Left ventricle myocardium inferior (tissue), 1 donor: Measurements from ENCODE around the gene TMCO4. TPM values are rescaled to one million over a fixed set of nuclear protein-coding genes. Genes with fewer than 3 reads are reported as not detected.
A peak's percentile ranks its signal among the peaks of the same experiment; 100 is the strongest.

ENCODE experiments used
- DNase-seq: peaks from one replicate; pipeline ENCODE4 v3.0.0-alpha.2; 2020
- H3K27ac ChIP-seq: fragments of 200-600 bp; replicated peaks from 2 replicates; pipeline ENCODE4 v1.8.0; 2021
- H3K27me3 ChIP-seq: fragments of 200-600 bp; 2 replicates; pipeline ENCODE4 v1.8.0; 2021; ENCODE audit warnings: low read depth
- H3K36me3 ChIP-seq: fragments of 200-600 bp; 2 replicates; pipeline ENCODE4 v1.8.0; 2021
- H3K4me1 ChIP-seq: fragments of 200-600 bp; 2 replicates; pipeline ENCODE4 v1.8.0; 2021
- H3K4me3 ChIP-seq: fragments of 200-600 bp; 2 replicates; pipeline ENCODE4 v1.8.0; 2021; ENCODE audit warnings: mild to moderate bottlenecking, moderate library complexity
- H3K9me3 ChIP-seq: fragments of 200-600 bp; replicated peaks from 2 replicates; pipeline ENCODE4 v1.8.0; 2021
- intact Hi-C: fragments of 100-400 bp; cut with micrococcal nuclease; formaldehyde crosslinking; loops from one replicate; pipeline ENCODE4 v1.11.0; 2022
- total RNA-seq: library from RNA; stranded (reverse); fragmentation: NEBNext Ultra II Directional; extraction: Animal tissue kit (Norgen Biotek cat#: 25700); gene quantifications from one replicate; pipeline ENCODE4 v1.2.1, GENCODE V29; 2021
- TF ChIP-seq, protein P1 (sequence below): fragments of 200-600 bp; IDR thresholded peaks from 2 replicates; pipeline ENCODE4 v1.8.0; 2021; ENCODE audit warnings: antibody characterized with exemption, mild to moderate bottlenecking, borderline replicate concordance
- donor health status: DM: no; HTN: yes; CAD: no; lungs with severe emphysema.

The TMCO4 gene
- total RNA-seq, 1 donor from 2014 or later, result 8.6 TPM

DNA sequence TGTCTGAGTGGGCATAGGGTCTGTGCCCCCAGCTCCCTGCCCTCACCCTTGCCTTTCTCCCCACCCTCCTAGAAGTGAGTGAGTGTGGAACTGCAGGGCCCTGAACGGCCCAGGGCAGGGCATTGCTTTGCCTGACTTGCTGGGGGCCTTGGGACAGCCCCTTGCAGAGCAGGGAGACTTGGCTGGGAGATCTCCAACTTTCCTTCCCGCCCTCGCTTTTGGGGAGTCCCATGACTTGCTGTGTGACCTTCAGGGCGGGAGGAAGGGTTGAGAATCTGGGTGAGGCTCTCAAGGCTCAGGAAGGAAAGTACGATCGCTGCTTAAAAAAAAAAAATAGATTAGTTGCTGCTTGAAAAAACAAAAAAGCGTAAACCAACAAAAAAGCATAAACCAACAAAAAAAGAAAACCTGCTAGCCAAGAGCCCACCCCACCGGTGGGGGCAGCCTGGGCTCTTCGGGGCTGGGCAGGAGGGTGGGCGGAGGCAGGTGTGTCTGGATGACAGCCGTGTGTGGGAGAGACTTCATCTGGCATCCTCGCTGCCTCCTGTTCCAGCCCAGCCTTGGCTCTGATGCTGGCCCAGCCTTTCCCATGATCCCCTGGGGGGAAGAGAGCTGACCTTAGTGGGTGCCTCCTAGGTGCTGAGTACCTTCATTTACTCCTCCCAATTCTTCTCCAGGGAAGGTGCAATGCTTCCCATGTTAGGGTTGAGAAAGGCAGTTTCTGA, 149.1 kb downstream of the TMCO4 start:
- no peaks in the 10 kb centered on the region for H3K27me3 ChIP-seq
- DNase-seq, result no peak
- peak overlapping the region; percentile 40 for H3K4me3 ChIP-seq
- no peaks in the 10 kb centered on the region for H3K36me3 ChIP-seq
- peaks cover 90% of the 10 kb centered on the region for H3K4me1 ChIP-seq
- intact Hi-C loops, result no loop called here
- H3K9me3 ChIP-seq, result no peaks in the 10 kb centered on the region
- peak overlapping the region; percentile 83 for H3K27ac ChIP-seq
- TF ChIP-seq, protein P1, sequence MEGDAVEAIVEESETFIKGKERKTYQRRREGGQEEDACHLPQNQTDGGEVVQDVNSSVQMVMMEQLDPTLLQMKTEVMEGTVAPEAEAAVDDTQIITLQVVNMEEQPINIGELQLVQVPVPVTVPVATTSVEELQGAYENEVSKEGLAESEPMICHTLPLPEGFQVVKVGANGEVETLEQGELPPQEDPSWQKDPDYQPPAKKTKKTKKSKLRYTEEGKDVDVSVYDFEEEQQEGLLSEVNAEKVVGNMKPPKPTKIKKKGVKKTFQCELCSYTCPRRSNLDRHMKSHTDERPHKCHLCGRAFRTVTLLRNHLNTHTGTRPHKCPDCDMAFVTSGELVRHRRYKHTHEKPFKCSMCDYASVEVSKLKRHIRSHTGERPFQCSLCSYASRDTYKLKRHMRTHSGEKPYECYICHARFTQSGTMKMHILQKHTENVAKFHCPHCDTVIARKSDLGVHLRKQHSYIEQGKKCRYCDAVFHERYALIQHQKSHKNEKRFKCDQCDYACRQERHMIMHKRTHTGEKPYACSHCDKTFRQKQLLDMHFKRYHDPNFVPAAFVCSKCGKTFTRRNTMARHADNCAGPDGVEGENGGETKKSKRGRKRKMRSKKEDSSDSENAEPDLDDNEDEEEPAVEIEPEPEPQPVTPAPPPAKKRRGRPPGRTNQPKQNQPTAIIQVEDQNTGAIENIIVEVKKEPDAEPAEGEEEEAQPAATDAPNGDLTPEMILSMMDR, result no peak

DNA sequence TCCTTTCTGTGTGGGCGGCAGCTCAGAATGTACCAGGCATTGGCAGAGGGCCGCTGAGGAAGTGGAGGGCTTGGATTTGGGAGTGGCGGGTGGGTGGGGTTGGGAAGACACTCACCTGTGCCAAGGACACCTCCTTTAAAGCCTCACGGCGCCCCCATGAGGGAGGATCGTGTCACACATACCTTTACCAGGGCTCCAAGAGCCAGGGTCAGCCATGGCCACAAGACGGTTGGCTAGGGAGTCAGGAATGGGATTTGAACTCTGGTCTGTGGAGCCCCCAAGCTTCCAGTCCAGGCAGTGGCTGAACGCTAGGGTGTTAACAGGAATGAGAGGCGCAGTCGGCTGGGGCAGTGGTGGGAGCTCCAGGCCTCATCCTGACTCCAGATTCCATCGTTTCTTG, 151.0 kb downstream of the TMCO4 start:
- no peak for DNase-seq
- Histone ChIP-seq H3K4me3 (no peak overlapping the region), H3K9me3 (no peaks in the 10 kb centered on the region), H3K4me1 (peaks cover 91% of the 10 kb centered on the region), H3K27me3 (no peaks in the 10 kb centered on the region), H3K36me3 (no peaks in the 10 kb centered on the region), H3K27ac (peak overlapping the region; percentile 92)
- intact Hi-C loops, result loop anchor here (5.0 kb wide), 1 partner anchor 301 kb away; no protein-coding TSS in a partner anchor
- TF ChIP-seq, protein P1, result peak; percentile 31

DNA sequence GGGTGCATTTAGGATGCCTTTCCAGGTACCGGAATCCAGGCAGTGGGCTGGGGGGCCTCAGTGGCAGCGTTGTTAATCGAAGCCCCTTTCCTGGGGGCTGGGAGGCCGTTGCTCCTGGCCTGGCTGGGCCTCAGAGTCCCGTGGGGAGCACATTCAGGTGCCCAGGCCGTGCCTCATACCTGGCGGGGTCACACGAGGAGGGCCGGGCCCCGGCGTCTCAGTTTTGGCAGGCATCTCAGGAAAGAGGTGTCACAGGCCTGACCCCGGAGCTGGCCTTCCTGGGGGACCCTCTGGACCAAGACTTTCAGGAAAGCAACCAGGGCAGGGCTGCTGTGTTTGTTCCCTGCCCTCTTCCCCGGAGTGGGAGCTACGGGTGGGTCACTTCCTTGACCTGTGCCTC, 151.5 kb downstream of the TMCO4 start:
- TF ChIP-seq, protein P1, result no peak
- no peaks in the 10 kb centered on the region for H3K9me3 ChIP-seq
- peak overlapping the region; percentile 87 for H3K4me3 ChIP-seq
- peaks cover 91% of the 10 kb centered on the region for H3K4me1 ChIP-seq
- peaks cover 2% of the 10 kb centered on the region for H3K27me3 ChIP-seq
- H3K36me3 ChIP-seq, result no peaks in the 10 kb centered on the region
- intact Hi-C loops, result loop anchor here (5.0 kb wide), 1 partner anchor 301 kb away; no protein-coding TSS in a partner anchor
- no peak for DNase-seq
- peak overlapping the region; percentile 92 for H3K27ac ChIP-seq

DNA sequence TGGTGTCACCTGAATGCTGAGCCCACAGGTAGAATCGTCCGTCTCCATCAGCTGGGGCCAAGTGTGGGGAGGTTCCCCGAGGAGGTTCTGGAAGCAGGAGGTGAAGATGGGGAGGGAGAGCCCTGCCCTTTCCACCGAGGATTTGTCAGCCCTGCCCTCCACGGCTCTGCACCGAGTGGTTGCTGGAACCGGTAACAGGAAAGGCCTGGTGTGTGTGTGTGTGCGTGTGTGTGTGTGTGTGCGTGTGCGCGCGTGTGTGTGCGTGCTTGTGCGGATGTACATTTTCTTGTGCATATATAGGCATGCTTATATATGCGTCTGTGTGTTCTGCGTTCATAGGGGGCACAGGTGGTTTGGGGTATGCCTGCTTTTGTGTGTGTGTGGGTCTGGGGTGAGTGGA, 152.1 kb downstream of the TMCO4 start:
- Histone ChIP-seq H3K27ac (peak overlapping the region; percentile 92), H3K9me3 (no peaks in the 10 kb centered on the region), H3K36me3 (no peaks in the 10 kb centered on the region), H3K4me3 (peak overlapping the region; percentile 87), H3K27me3 (peaks cover 4% of the 10 kb centered on the region), H3K4me1 (peaks cover 93% of the 10 kb centered on the region)
- DNase-seq, result no peak
- intact Hi-C loops, result loop anchor here (5.0 kb wide), 1 partner anchor 300 kb away; no protein-coding TSS in a partner anchor
- TF ChIP-seq, protein P1, result no peak

DNA sequence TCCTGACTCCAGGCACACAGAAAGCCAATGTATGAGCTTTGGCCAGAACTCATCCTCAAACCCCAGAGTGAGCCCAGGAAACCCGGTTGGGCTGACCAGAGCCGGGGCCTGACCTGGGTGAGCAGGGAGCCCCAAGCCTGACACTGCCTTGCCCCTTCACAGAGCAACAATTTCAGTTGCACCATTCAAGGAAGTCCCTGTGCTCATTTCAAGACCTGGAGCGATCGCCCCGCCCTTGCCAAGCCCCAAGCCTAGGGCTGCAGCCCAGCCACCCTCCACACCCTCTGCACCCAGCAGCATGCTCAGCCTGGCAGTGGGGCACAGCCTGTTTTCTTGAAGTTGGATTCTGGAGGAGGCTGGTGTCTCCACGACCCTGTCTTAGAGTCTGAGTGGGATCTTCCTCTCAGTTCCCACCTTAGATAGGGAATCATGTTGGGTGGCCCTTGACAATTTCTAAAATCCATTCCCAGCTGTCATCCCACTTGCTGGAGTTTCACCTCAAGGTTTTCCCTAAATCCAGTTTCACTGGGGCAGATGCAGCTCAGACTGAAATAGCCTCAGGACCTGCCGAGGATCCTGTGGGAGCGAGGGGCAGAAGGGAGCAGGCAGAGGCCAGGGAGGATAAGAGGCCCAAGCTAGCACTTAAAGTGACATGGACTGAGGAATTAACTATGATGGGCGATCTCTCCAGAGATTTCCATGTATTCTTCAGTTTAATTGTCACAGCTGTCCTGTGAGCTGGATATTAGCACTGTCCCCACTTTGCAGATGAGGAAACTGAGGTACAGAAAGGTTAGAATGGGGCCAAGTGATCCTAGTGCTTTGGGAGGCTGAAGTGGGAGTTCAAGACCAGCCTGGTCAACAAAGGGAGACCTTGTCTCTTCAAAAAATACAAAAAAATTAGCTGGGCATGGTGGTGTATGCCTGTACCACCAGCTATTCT, 153.1 kb downstream of the TMCO4 start:
- Histone ChIP-seq H3K9me3 (no peaks in the 10 kb centered on the region), H3K4me1 (peaks cover 84% of the 10 kb centered on the region), H3K27me3 (peaks cover 4% of the 10 kb centered on the region), H3K36me3 (no peaks in the 10 kb centered on the region), H3K4me3 (peak overlapping the region; percentile 87), H3K27ac (peak overlapping the region; percentile 92)
- intact Hi-C loops, result loop anchor here (5.0 kb wide), 1 partner anchor 299 kb away; no protein-coding TSS in a partner anchor
- no peak for DNase-seq
- TF ChIP-seq, protein P1, result no peak
